DMS 273 (cell line): Measurements from ENCODE around the gene NUTM2E.
A peak's percentile ranks its signal among the peaks of the same experiment; 100 is the strongest.
"Not testable (repeated sequence)": the region's sequence is repeated elsewhere in the genome, so short reads cannot be mapped to it uniquely, and the experiment has no call there.

Source experiments
- DNase-seq: peaks from one replicate; lab custom pipeline; 2025; ENCODE audit not compliant: unreplicated experiment; lab: John Stamatoyannopoulos, UW

The NUTM2E gene

GRCh38 chr10:79862803-79863202 lies 36.3 kb downstream of the NUTM2E start:
- not testable (repeated sequence) for DNase-seq

DNA sequence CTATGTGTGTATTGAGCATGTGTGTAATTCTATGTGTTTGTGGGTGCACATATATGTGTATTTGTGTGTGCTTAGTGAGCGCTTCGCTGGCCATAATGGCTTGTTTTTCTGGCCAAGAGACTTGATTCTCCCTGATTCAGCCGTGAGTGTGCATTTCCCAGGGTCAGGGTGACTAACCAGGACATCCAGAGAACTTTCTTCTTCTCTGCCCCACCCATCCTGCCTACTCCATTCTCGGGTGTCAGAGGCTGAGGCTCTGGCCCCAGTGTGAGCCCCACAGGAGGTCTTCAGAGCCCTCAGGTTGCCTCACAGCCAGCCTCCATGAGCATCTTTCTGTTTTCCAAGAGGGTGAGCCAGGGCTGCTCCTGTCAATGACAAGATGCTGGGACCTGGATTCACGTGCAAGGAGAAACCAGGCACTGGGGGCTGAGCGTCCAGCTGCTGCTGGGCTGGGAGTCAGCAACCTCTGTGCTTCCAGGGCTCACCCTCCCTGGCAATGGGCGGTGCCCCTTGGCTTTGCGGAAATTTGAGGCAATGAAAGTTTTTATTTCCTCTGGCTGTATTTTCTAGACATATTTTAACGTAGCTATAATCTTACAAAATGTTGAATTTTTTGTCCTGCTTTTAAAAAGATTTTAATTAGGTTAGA lies 40.5 kb downstream of the NUTM2E start:
- DNase-seq = not testable (repeated sequence)

GRCh38 chr10:79868023-79868422 lies 41.5 kb downstream of the NUTM2E start:
- not testable (repeated sequence) for DNase-seq

DNA sequence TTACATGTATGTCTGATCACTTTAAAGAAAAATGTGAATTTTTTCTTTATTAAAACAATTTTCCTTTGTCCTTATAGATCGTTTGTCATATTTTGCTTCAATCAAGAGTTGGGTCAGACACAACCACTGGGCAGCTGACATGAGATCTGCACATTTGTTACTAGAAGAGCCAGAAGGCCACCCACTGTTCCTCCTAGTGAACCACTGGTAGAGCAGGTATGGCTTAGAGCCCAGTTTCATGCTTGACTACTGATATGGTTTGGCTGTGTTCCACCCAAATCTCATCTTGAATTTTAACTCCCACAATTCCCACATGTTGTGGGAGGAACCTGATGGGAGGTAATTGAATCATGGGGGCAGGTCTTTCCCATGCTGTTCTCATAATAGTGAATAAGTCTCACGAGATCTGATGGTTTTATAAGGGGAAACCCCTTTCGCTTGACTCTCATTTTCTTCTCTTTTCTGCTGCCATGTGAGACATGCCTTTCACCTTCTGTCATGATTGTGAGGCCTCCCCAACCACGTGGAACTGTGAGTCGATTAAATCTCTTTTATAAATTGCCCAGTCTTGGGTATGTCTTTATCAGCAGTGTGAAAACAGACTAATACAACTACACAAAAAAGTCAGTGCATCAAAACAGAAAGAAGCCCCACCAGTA lies 43.0 kb downstream of the NUTM2E start:
- peak; percentile 36 for DNase-seq

- not testable (repeated sequence) for DNase-seq
Observed at GRCh38 chr10:79871729-79872128, 45.2 kb downstream of the NUTM2E start.
